ENCODE results near the gene SLC23A2.
"Not testable (repeated sequence)": the region's sequence is repeated elsewhere in the genome, so short reads cannot be mapped to it uniquely, and the experiment has no call there.

SLC23A2 gene

GRCh38 chr20:4936392-4936850 is 64.9 kb downstream of the SLC23A2 start:
- no peak overlapping the region for H3K27ac ChIP-seq (ENCODE audit: low read depth, low read length)
- no peaks in the 10 kb centered on the region for H3K27me3 ChIP-seq (ENCODE audit: insufficient read depth, low read length)
- H3K36me3 ChIP-seq (ENCODE audit: insufficient read depth, low read length) = 0 out of 2 replicates have a peak, but pooled peaks cover 5% of the 10 kb centered on the region
- H2AFZ ChIP-seq (ENCODE audit: low read length, unreplicated experiment) = no peak overlapping the region
- peaks cover 8% of the 10 kb centered on the region for H3K79me2 ChIP-seq (ENCODE audit: control insufficient read depth, insufficient read depth, low read length, unreplicated experiment)
- H3K4me1 ChIP-seq (ENCODE audit: control insufficient read depth, insufficient read depth, low read length, unreplicated experiment) = no peaks in the 10 kb centered on the region
- no peak overlapping the region for H3K4me3 ChIP-seq (ENCODE audit: low read depth, low read length)

DNA sequence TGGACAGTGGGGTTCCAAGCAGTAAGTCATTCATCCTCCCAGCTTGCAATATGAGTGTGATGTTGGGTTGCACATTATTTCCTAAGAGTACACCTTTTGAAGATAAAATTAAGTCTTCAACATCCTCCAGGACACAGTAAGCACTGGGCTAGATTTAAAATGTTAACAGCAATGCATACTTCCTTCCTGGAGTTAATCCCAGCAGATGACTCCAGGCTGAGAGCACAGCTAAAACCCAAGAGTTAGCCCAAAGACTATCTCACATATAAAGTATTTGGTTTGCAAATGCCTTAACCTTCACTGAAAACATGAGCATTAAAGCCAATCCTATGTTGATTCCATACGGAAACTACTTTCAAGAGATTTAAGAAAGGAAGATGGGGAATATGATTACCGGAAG is 69.2 kb downstream of the SLC23A2 start:
- Histone ChIP-seq H3K79me2 (ENCODE audit: control insufficient read depth, insufficient read depth, low read length, unreplicated experiment) (no peaks in the 10 kb centered on the region), H3K27ac (ENCODE audit: low read depth, low read length) (no peak overlapping the region), H3K4me1 (ENCODE audit: control insufficient read depth, insufficient read depth, low read length, unreplicated experiment) (no peaks in the 10 kb centered on the region)

GRCh38 chr20:4929686-4930397 is 71.5 kb downstream of the SLC23A2 start:
- H2AFZ ChIP-seq (ENCODE audit: low read length, unreplicated experiment) = no peak overlapping the region
- no peaks in the 10 kb centered on the region for H3K27me3 ChIP-seq (ENCODE audit: insufficient read depth, low read length)
- H3K27ac ChIP-seq (ENCODE audit: low read depth, low read length) = no peak overlapping the region
- H3K4me3 ChIP-seq (ENCODE audit: low read depth, low read length) = no peak overlapping the region
- H3K36me3 ChIP-seq (ENCODE audit: insufficient read depth, low read length) = 0 out of 2 replicates have a peak, but pooled peaks cover 5% of the 10 kb centered on the region
- no peaks in the 10 kb centered on the region for H3K79me2 ChIP-seq (ENCODE audit: control insufficient read depth, insufficient read depth, low read length, unreplicated experiment)
- H3K4me1 ChIP-seq (ENCODE audit: control insufficient read depth, insufficient read depth, low read length, unreplicated experiment) = peaks cover 17% of the 10 kb centered on the region

More for the DNA sequence above, 69.2 kb downstream of the SLC23A2 start:
- H3K27me3 ChIP-seq (ENCODE audit: insufficient read depth, low read length) = no peaks in the 10 kb centered on the region
- H3K36me3 ChIP-seq (ENCODE audit: insufficient read depth, low read length) = 0 out of 2 replicates have a peak, but pooled peaks cover 5% of the 10 kb centered on the region
- H2AFZ ChIP-seq (ENCODE audit: low read length, unreplicated experiment) = no peak overlapping the region
- H3K4me3 ChIP-seq (ENCODE audit: low read depth, low read length) = no peak overlapping the region

DNA sequence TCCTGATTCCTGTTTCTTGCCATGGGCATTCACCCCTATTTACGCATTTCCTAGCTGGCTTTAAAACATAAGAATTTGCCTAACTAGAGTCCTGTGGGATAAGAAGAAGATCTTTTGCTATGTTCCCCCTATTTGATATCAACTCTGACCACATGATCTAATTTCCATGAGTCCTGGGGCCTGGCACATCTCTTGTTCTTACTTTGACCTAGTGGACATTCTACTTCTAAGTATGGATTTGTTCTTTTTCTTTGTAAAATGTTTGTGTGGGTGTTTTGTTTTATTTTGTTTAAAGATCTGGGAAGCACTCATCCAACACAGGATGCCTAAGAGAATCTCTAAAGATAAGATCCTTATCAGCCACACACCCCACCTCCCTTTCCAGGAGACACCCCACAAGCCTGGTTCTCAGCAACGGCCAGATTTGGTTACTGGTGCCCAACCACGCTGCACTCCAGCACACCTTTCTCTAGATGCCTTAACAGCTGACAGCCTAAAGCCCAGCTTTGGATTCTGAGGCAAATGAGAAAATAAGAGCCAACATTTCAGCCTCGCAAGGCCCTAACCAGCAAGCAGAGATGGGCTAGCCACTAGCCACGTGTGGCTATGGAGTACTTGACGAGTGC is 74.7 kb downstream of the SLC23A2 start:
- H3K79me2 ChIP-seq (ENCODE audit: control insufficient read depth, insufficient read depth, low read length, unreplicated experiment) = no peaks in the 10 kb centered on the region
- H3K36me3 ChIP-seq (ENCODE audit: insufficient read depth, low read length) = no peaks in the 10 kb centered on the region
- H3K4me1 ChIP-seq (ENCODE audit: control insufficient read depth, insufficient read depth, low read length, unreplicated experiment) = peaks cover 17% of the 10 kb centered on the region
- H2AFZ ChIP-seq (ENCODE audit: low read length, unreplicated experiment) = peak overlapping the region; percentile 65
- H3K27ac ChIP-seq (ENCODE audit: low read depth, low read length) = peak overlapping the region; percentile 80
- H3K4me3 ChIP-seq (ENCODE audit: low read depth, low read length) = no peak overlapping the region
- no peaks in the 10 kb centered on the region for H3K27me3 ChIP-seq (ENCODE audit: insufficient read depth, low read length)

DNA sequence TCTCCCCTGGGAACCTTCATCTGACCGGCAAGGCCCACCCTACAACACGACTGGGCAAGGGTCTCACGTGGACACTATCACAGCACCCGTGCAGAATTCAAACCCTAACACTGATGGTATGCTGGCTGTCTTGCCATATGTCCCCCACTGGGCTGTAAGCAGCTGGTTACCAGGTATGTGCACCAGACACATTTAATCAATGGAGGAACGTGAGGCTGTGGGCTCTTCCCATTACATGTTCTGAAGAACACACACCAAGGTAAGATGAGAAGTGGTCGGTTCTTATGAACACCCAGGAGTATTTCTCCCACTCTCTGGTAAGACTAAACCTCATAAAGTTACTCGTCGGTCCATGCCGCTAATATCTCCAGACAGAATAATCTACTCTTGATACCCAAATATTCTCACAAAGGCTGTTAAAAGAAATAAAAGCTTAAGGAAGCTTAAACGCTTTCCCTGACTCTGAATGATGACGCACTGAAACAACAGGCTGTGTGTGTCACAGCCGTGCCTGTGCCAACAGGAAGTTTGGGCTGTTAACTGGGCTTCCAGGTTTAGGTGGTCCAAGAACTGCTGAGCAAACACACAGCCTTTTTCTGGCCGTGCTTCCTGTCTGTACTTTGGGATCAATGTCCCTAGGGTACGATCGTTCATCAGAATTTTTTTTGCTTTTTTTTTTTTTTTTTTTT is 75.3 kb downstream of the SLC23A2 start:
- H3K4me3 ChIP-seq (ENCODE audit: low read depth, low read length) = peak overlapping the region; percentile 31; the same call in 1 of the 2 replicates
- H2AFZ ChIP-seq (ENCODE audit: low read length, unreplicated experiment) = peak overlapping the region; percentile 65
- H3K36me3 ChIP-seq (ENCODE audit: insufficient read depth, low read length) = no peaks in the 10 kb centered on the region
- H3K79me2 ChIP-seq (ENCODE audit: control insufficient read depth, insufficient read depth, low read length, unreplicated experiment) = no peaks in the 10 kb centered on the region
- H3K27ac ChIP-seq (ENCODE audit: low read depth, low read length) = peak overlapping the region; percentile 80
- H3K27me3 ChIP-seq (ENCODE audit: insufficient read depth, low read length) = no peaks in the 10 kb centered on the region
- H3K4me1 ChIP-seq (ENCODE audit: control insufficient read depth, insufficient read depth, low read length, unreplicated experiment) = peaks cover 24% of the 10 kb centered on the region

GRCh38 chr20:4924446-4924845 is 76.9 kb downstream of the SLC23A2 start:
- Histone ChIP-seq H3K4me3 (ENCODE audit: low read depth, low read length) (no peak overlapping the region), H3K79me2 (ENCODE audit: control insufficient read depth, insufficient read depth, low read length, unreplicated experiment) (no peaks in the 10 kb centered on the region), H3K36me3 (ENCODE audit: insufficient read depth, low read length) (no peaks in the 10 kb centered on the region), H3K27me3 (ENCODE audit: insufficient read depth, low read length) (no peaks in the 10 kb centered on the region), H2AFZ (ENCODE audit: low read length, unreplicated experiment) (no peak overlapping the region), H3K27ac (ENCODE audit: low read depth, low read length) (no peak overlapping the region), H3K4me1 (ENCODE audit: control insufficient read depth, insufficient read depth, low read length, unreplicated experiment) (peaks cover 24% of the 10 kb centered on the region)

DNA sequence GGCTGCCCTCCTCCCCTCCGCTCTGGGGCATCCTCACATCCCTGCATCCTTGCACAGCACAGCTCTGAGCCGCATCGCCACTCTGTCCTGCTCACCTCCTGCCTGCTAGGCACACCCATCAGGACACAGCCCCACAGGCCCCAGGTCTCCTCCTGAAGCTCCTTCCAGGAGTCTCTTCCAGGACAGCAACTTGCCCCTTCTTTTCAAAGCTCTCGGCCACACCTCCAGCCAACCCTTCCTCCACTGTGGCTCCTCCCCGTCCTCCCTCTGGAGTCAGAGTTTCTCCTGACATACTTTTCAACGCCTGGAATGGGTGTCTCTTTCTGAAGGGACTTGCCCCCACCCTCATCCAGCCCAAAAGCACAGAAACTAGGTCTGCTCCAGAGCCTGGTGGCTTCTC is 77.3 kb downstream of the SLC23A2 start:
- Histone ChIP-seq H3K27me3 (ENCODE audit: insufficient read depth, low read length) (no peaks in the 10 kb centered on the region), H3K36me3 (ENCODE audit: insufficient read depth, low read length) (no peaks in the 10 kb centered on the region), H3K4me3 (ENCODE audit: low read depth, low read length) (no peak overlapping the region), H3K4me1 (ENCODE audit: control insufficient read depth, insufficient read depth, low read length, unreplicated experiment) (peaks cover 24% of the 10 kb centered on the region), H3K27ac (ENCODE audit: low read depth, low read length) (no peak overlapping the region), H3K79me2 (ENCODE audit: control insufficient read depth, insufficient read depth, low read length, unreplicated experiment) (no peaks in the 10 kb centered on the region), H2AFZ (ENCODE audit: low read length, unreplicated experiment) (no peak overlapping the region)

DNA sequence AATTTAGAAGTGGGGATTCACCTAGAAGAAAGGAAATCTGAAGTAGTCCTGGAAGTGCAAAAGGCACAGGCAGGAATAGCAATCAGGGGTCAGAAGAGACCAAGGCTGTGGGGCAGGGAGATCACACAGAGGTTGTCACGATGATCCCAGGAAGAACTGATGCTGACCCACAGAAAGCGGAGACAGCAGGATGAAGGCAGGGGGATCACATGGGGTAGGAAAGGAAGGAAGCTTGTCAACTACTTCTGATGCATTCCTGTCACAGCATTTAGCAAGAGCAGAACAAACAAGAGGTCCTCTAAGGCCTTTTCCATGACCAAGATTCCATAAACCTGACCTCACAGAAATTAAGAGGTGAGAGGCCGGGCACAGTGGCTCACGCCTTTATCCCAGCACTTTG is 79.1 kb downstream of the SLC23A2 start:
- Histone ChIP-seq H3K27ac (ENCODE audit: low read depth, low read length) (no peak overlapping the region), H3K4me3 (ENCODE audit: low read depth, low read length) (no peak overlapping the region), H3K4me1 (ENCODE audit: control insufficient read depth, insufficient read depth, low read length, unreplicated experiment) (peaks cover 26% of the 10 kb centered on the region), H3K79me2 (ENCODE audit: control insufficient read depth, insufficient read depth, low read length, unreplicated experiment) (no peaks in the 10 kb centered on the region), H2AFZ (ENCODE audit: low read length, unreplicated experiment) (no peak overlapping the region), H3K27me3 (ENCODE audit: insufficient read depth, low read length) (no peaks in the 10 kb centered on the region), H3K36me3 (ENCODE audit: insufficient read depth, low read length) (no peaks in the 10 kb centered on the region)

GRCh38 chr20:4921271-4921670 is 80.0 kb downstream of the SLC23A2 start:
- H3K27me3 ChIP-seq (ENCODE audit: insufficient read depth, low read length); H3K79me2 ChIP-seq (ENCODE audit: control insufficient read depth, insufficient read depth, low read length, unreplicated experiment); H3K27ac ChIP-seq (ENCODE audit: low read depth, low read length); H2AFZ ChIP-seq (ENCODE audit: low read length, unreplicated experiment); H3K4me3 ChIP-seq (ENCODE audit: low read depth, low read length); H3K36me3 ChIP-seq (ENCODE audit: insufficient read depth, low read length): not testable (repeated sequence)
- H3K4me1 ChIP-seq (ENCODE audit: control insufficient read depth, insufficient read depth, low read length, unreplicated experiment) = peaks cover 25% of the 10 kb centered on the region

- H3K4me3 ChIP-seq (ENCODE audit: low read depth, low read length) = no peak overlapping the region
- H3K27me3 ChIP-seq (ENCODE audit: insufficient read depth, low read length) = no peaks in the 10 kb centered on the region
- peaks cover 19% of the 10 kb centered on the region for H3K4me1 ChIP-seq (ENCODE audit: control insufficient read depth, insufficient read depth, low read length, unreplicated experiment)
- H2AFZ ChIP-seq (ENCODE audit: low read length, unreplicated experiment) = no peak overlapping the region
- no peaks in the 10 kb centered on the region for H3K79me2 ChIP-seq (ENCODE audit: control insufficient read depth, insufficient read depth, low read length, unreplicated experiment)
- H3K27ac ChIP-seq (ENCODE audit: low read depth, low read length) = no peak overlapping the region
- H3K36me3 ChIP-seq (ENCODE audit: insufficient read depth, low read length) = no peaks in the 10 kb centered on the region
These were observed 80.7 kb downstream of the SLC23A2 start for GRCh38 chr20:4920655-4921054.

All from ACC112 (cell line).